Gastrocnemius medialis (tissue), 4 donors: ENCODE measurements around the gene DMRT3.

Source experiments
- POLR2A ChIP-seq, 2 donors: fragments of 450-650 bp; IDR thresholded peaks; one replicate each; pipeline ENCODE4 v1.6.1; 2017; ENCODE audit warnings: antibody characterized with exemption in 2 of 2, mild to moderate bottlenecking in 2 of 2, moderate library complexity in 2 of 2
- TF ChIP-seq, protein P1 (sequence below), 5 experiments: fragments of 450-650 bp in 3 of 5; fragments of 200-600 bp in 2 of 5; sonication (generic) in 2 of 5; IDR thresholded peaks in 4 of 5; conservative IDR thresholded peaks in 1 of 5; 1 replicate in 4 of 5; 2 replicates in 1 of 5; pipeline ENCODE4 v1.5.1; 2016 to 2019; ENCODE audit warnings: antibody characterized with exemption in 5 of 5, mild to moderate bottlenecking in 3 of 5, moderate library complexity in 3 of 5

DNA sequence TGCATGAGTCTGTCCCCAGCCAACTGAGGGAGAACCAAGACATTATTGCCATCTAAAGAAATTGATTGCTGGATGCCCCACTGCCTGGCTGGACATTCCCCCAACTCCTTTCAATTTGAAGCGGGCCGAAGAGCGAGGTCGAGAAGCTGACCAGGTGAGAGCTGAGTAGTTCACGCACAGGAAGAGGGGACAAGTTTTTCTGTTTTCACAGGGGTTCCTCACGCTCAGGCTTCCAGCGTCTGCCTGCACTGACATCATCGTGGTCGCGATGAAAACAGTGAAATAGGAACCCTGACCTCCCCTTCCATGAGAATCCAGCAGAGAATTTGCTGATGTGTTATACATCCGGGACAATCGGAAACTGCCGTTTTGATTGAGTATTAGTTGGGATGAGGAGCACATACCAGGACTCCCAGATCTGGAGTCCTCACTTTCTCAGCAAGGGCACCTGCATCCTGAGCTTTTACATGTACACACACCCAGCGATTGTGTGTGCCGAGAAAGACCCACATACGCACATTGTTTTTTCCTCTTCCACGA lies 3.1 kb upstream of the DMRT3 start:
- TF ChIP-seq, protein P1, sequence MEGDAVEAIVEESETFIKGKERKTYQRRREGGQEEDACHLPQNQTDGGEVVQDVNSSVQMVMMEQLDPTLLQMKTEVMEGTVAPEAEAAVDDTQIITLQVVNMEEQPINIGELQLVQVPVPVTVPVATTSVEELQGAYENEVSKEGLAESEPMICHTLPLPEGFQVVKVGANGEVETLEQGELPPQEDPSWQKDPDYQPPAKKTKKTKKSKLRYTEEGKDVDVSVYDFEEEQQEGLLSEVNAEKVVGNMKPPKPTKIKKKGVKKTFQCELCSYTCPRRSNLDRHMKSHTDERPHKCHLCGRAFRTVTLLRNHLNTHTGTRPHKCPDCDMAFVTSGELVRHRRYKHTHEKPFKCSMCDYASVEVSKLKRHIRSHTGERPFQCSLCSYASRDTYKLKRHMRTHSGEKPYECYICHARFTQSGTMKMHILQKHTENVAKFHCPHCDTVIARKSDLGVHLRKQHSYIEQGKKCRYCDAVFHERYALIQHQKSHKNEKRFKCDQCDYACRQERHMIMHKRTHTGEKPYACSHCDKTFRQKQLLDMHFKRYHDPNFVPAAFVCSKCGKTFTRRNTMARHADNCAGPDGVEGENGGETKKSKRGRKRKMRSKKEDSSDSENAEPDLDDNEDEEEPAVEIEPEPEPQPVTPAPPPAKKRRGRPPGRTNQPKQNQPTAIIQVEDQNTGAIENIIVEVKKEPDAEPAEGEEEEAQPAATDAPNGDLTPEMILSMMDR (IDR thresholded peaks at IDR 0.05 in 4 of 5, conservative IDR thresholded peaks at IDR 0.05 in 1 of 5), result no peak
- no peak for TF ChIP-seq POLR2A (IDR thresholded peaks at IDR 0.05)
